Fibroblast of villous mesenchyme (primary cell): Measurements from ENCODE around the gene C3orf52. TPM values are rescaled to one million over a fixed set of nuclear protein-coding genes. Genes with fewer than 3 reads are reported as not detected.

Source experiments
- DNase-seq: peaks from one replicate; pipeline ENCODE4 v3.0.0-alpha.2; 2010; ENCODE audit warnings: low read depth
- H3K4me3 ChIP-seq: 2 replicates; pipeline ENCODE4 v1.5.1; 2011; ENCODE audit warnings: low read depth, mild to moderate bottlenecking, low read length
- CTCF ChIP-seq: IDR thresholded peaks from 2 replicates; pipeline ENCODE4 v1.5.1; 2012; ENCODE audit warnings: low read depth, mild to moderate bottlenecking, low read length; ENCODE audit not compliant: insufficient read depth
- total RNA-seq: library from RNA; depleted of rRNA; stranded (reverse); fragments of >200 nt; gene quantifications from 2 replicates; pipeline ENCODE4 v1.2.3, GENCODE V29; 2012

C3orf52 gene
- total RNA-seq, 1 donor = 7.3 TPM

GRCh38 chr3:112117841-112118571 is 31.8 kb downstream of the C3orf52 start:
- no peak overlapping the region for H3K4me3 ChIP-seq
- no peak for DNase-seq
- no peak for TF ChIP-seq CTCF

GRCh38 chr3:112119962-112120836 is 34.0 kb downstream of the C3orf52 start:
- no peak overlapping the region for H3K4me3 ChIP-seq
- DNase-seq = no peak
- no peak for TF ChIP-seq CTCF

- TF ChIP-seq CTCF = no peak
- no peak overlapping the region for H3K4me3 ChIP-seq
- DNase-seq = no peak
These were observed 35.7 kb downstream of the C3orf52 start for GRCh38 chr3:112121577-112122547.

- TF ChIP-seq CTCF = no peak
- no peak for DNase-seq
- H3K4me3 ChIP-seq = no peak overlapping the region
These were observed 36.7 kb downstream of the C3orf52 start for GRCh38 chr3:112122870-112123269.

GRCh38 chr3:112123548-112123947 is 37.4 kb downstream of the C3orf52 start:
- DNase-seq = no peak

More at GRCh38 chr3:112123548-112123947, 37.4 kb downstream of the C3orf52 start:
- H3K4me3 ChIP-seq = no peak overlapping the region
- no peak for TF ChIP-seq CTCF
